ENCODE results near the gene CSNK1D.

- TF ChIP-seq CTCF (IDR thresholded peaks at IDR 0.05), result no peak
- TF ChIP-seq EZH2phosphoT487 (IDR thresholded peaks at IDR 0.05), result no peak
- TF ChIP-seq EZH2 (IDR thresholded peaks at IDR 0.05), result no peak
Measured at GRCh38 chr17:82255402-82255972, 18.0 kb downstream of the CSNK1D start.
